KOPT-K1 (cell line): ENCODE measurements around the gene KBTBD12.

ENCODE experiments used
- H3K27ac ChIP-seq: fragments of 200-600 bp; sonication (generic); 2 replicates; pipeline ENCODE4 v1.5.1; 2016; ENCODE audit warnings: antibody characterized with exemption, mild to moderate bottlenecking, low read depth, low read length; ENCODE audit not compliant: poor library complexity, severe bottlenecking
- H3K36me3 ChIP-seq: fragments of 200-600 bp; sonication (generic); 2 replicates; pipeline ENCODE4 v1.5.1; 2017; ENCODE audit warnings: antibody characterized with exemption, mild to moderate bottlenecking, low read length, moderate library complexity; ENCODE audit not compliant: insufficient read depth
- H3K9me3 ChIP-seq: fragments of 200-600 bp; sonication (generic); 2 replicates; pipeline ENCODE4 v1.5.1; 2017; ENCODE audit warnings: antibody characterized with exemption, low read length, mild to moderate bottlenecking; ENCODE audit not compliant: insufficient read depth, poor library complexity, severe bottlenecking

Gene KBTBD12

DNA sequence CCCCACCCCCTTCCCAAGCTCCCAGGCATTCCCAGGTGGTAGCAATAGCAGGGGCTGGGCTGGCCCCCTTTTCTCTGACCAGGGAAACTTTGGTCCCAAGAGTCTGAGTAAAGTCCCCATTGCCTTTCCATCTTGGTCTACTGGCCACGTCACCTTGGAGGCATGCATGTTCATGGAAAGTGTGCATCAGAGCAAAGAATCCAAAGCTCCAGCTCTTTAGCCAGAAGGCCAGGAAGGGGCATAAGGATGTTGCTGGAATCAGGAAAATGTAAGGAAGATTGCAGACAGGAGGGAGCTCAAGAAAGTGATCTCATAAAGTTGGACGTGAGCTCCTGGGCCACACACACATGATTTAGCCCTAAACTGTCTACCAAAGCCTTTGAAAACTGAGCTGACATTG lies 63.6 kb downstream of the KBTBD12 start:
- no peaks in the 10 kb centered on the region for H3K9me3 ChIP-seq
- no peaks in the 10 kb centered on the region for H3K36me3 ChIP-seq
- H3K27ac ChIP-seq, result no peak overlapping the region

DNA sequence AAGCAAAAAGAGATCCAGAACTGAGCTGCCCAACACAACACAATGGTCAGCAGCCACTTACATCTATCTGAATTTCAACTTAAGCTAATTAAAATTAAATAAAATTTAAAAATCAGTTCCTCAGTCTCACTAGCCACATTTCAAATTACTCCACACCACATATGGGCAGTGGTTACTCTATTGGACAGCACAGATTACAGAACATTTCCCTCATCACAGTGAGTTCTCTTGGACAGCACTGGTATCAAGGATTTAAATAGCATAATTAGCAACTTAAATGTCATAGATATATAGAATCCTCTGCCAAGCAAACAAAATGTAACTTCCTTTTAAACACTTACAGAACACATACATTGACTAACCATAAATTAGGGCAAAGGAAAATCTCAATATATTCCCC lies 64.4 kb downstream of the KBTBD12 start:
- Histone ChIP-seq H3K9me3 (no peaks in the 10 kb centered on the region), H3K27ac (no peak overlapping the region), H3K36me3 (no peaks in the 10 kb centered on the region)

DNA sequence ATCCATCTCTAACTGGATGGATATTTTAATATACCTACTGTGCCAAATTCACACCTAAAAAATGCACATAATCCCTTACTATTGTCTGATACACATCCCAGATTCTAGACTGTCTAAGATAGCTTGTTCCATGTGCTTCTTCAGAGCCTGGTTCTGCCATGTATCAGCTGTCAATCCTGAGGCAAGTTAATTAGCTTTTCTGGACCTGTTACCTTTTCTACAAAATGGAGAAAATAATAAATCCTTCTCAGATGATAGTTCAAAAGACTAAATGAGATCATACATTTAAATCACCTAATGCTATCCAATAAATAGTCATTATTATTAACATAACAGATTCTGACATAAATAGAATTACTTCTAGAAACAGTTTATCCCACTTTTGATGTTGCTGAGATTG lies 66.1 kb downstream of the KBTBD12 start:
- no peaks in the 10 kb centered on the region for H3K36me3 ChIP-seq
- H3K27ac ChIP-seq, result no peak overlapping the region

DNA sequence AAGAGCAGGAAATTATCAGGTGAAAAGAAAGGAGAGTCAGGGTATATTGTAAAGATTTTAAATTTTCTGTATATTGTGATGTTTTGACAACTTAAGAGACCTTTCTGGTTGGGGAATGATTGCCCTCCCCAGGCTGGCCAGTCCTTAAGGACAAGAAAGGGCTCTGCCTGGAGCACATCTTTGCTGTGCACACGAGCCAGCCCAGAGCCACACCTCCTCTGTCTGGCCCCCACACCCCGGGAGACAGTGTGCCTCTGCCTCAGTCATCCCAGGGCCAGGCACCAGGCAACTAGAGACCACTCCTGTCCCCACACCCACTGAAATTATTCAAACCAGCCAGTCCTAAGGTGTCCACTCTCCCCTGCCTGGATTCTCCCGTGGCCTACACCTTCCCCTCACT lies 67.1 kb downstream of the KBTBD12 start:
- H3K27ac ChIP-seq, result no peak overlapping the region
- H3K9me3 ChIP-seq, result no peaks in the 10 kb centered on the region
- H3K36me3 ChIP-seq, result no peaks in the 10 kb centered on the region

More for the DNA sequence above, 66.1 kb downstream of the KBTBD12 start:
- H3K9me3 ChIP-seq, result no peaks in the 10 kb centered on the region

DNA sequence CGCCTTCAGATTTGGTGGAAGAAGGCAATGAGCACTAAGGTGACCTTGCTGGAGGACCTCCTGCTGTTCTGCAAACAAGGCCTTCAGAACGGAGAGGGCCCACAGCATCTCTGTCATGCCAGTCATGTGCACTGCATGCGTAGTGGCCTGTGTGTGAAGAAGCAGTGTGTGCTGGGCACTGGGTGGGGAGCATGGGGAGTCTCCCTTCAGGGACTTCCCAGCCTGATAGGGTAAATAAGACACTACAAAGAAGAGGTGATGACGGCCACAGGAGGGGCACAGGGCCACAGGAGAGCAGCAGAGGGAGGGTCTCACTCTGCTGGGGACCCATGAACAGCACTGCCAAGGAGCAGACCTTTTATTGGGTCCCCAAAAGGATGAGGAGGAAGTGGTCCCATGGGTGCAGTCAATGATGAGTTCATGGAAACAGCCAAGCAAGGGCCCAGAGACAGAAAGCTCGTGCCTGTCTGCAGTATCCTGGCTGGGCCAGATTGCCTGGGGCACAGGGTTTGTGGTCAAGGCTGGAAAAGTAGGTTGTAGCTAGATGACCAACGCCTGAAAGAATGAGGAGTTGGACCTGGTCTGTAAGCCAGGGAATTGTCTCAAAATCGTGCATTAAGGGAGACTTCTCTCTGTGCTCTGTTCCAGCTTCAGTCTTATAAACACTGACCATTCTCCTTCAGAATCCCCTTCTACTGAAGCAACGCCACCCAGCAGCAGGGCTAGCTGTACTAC lies 69.4 kb downstream of the KBTBD12 start:
- no peaks in the 10 kb centered on the region for H3K9me3 ChIP-seq

DNA sequence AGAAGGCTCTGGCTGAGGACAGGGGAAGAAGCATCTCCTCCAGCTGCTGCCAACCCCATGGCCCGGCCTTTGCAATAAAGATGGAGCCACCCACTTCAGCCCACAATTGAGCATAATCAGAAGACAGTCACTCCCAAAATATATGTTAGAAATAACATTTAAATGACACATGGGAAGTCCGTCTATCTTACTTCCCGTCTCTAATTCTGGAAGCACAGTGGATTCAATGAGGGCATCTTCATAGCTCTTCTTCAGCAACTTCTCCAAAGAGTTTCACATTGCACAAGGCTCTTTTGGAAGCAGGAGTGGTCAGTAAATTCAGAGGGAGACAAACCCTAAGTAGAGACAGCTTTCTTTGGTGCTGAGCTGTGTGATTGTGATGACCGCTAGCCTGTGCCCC lies 70.2 kb downstream of the KBTBD12 start:
- Histone ChIP-seq H3K27ac (no peak overlapping the region), H3K36me3 (no peaks in the 10 kb centered on the region), H3K9me3 (no peaks in the 10 kb centered on the region)

More for the DNA sequence above, 69.4 kb downstream of the KBTBD12 start:
- no peak overlapping the region for H3K27ac ChIP-seq
- no peaks in the 10 kb centered on the region for H3K36me3 ChIP-seq

DNA sequence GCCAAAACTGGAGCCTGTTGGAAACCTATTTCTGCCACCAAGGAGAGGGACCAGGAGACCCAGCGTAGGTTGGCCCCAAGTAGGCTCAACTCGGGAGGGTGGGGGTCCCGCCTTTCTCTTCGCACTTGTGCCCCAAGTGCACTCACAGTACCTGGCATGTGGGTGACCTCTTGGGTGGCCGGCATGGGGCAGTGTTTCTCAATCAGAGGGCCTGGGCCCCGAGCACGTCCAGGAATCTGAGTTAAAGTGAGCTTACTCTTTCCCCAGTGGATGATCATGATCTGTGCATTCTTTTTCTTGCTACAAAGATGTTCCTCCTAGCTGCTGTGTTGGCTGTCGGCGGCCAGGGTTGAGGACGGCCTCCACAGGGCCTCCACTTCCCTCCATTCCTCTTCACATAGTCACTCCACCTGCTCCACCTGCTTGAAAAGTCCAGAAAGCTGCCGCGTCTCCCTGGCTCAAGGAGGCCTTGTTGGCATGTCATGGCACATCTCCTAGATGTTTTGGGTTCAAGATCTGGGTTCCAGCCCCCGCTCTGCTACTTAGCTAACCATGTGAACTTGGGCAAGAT lies 70.7 kb downstream of the KBTBD12 start:
- Histone ChIP-seq H3K9me3 (no peaks in the 10 kb centered on the region), H3K27ac (no peak overlapping the region), H3K36me3 (no peaks in the 10 kb centered on the region)

DNA sequence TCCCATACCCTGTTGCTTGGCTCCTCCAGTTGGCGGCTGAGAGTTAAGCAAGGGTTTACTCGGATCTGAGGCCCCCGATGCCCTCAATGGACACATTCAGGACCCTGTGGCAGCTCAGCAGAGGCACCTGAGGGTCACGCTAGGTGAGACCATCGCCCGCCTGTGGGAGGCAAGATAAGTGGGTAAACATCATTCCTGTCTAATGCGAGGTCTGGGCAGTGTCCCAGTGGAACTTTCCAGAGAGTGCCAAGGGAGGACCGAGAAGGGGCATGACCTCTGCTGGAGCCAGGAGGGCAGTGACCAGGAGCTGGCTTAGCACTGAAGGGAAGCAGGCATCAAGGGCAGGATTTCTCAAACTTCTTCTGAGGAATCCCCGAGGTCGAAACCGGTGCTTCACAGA lies 71.8 kb downstream of the KBTBD12 start:
- Histone ChIP-seq H3K36me3 (no peaks in the 10 kb centered on the region), H3K9me3 (no peaks in the 10 kb centered on the region), H3K27ac (no peak overlapping the region)

DNA sequence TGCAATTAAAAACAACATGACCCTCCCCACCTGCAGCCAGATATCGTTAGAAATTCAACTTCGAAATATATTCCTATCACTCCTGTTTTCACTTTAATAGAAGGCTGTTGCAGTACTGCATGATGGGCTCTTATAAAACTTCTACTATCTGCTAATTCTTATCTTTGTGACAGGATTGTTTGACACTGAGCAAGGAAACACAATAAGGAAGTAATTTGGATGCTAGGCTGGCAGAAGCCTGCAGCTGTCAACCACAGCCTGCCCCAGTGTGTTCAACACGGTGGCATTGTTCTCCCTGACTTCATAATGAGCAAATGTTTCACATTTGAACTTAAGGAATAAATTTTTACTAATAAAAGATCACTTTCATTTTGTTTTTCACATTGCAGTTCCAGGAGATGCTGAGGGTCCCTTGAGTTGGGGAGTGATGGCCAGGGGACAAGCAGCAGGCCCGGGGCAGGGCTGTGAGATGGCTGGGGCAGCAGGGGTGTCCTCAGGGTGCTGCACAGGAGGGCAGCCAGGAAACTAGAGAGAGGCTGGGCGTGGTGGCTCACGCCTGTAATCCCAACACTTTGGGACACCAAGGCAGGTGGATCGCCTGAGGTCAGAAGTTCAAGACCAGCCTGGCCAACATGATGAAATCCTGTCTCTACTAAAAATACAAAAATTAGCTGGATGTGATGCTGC lies 72.4 kb downstream of the KBTBD12 start:
- Histone ChIP-seq H3K36me3 (no peaks in the 10 kb centered on the region), H3K9me3 (no peaks in the 10 kb centered on the region), H3K27ac (no peak overlapping the region)

DNA sequence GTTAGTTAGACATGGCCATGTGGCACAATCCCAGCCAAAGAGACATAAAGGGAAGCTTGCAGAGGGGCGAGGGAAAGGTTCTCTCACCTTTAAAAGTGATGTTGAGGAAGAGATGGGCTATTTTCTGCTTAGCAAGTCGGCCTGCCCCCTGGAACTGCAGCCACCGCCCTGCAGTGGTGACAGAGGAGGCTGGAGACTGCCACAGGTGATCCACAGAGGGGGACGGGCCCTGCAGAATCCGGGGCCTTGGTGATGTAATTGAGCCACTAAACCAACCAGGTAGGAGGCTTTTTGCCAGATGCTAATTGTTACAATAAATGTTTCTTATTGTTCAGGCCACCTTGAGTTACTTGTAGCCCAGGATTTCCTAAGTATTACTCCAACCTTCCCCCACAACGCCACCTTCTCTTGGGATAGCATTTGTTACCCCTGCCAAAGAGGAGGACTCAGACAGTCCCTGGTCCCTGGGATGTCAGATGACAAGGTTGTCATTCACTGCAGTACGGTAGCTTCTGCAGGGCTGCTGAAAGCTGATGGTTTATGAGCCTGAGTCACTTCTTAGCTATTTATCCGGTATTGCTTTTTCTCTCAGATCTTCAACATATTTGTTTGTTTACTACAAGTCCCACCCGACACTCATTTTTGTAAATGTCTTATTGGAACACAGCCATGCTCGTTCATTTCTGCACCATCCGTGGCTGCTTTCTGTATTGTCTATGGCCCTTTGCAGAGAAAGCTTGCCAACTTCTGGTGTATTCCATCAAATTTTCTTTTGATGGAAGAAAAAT lies 73.9 kb downstream of the KBTBD12 start:
- Histone ChIP-seq H3K9me3 (no peaks in the 10 kb centered on the region), H3K27ac (no peak overlapping the region), H3K36me3 (no peaks in the 10 kb centered on the region)

DNA sequence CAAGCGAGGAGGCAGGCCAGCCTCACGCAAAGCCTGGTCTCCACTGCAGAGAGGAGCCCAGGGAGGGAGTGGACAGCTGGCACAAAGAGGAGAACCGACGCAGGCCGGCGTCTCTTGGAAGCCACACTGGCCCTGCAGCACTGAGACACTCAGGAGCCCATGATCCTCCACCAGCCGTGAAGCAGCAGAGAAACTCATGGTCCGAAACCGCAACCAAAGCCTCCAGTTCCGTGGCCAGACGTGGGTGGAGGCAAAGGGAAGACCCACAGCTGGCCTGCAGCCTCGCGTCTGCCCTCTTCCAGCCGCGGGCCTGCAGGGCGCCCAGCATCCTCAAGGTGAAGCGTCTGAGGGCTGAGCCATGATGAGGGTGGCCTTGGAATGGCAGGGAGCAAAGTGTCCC lies 75.0 kb downstream of the KBTBD12 start:
- Histone ChIP-seq H3K27ac (no peak overlapping the region), H3K9me3 (no peaks in the 10 kb centered on the region), H3K36me3 (no peaks in the 10 kb centered on the region)

DNA sequence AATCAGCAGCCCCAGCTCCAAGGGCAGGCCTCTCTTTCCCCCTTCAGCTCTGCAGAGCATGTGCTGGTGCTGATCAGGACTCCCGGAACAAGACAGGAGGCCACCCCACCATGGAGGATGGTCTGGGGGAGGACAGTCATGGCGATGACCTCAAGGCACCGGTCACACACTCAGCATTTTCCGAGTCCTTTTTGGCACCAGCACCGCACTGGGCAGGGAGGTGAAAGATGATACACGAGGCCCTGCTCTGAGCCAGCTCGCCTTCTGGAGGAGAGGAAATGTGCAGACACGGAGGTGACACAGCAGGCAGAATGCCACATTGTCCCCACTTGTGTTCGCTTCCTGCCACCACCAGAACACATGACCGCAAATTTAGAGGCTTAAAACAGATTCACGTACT lies 75.4 kb downstream of the KBTBD12 start:
- no peak overlapping the region for H3K27ac ChIP-seq
- H3K36me3 ChIP-seq, result no peaks in the 10 kb centered on the region
- no peaks in the 10 kb centered on the region for H3K9me3 ChIP-seq

DNA sequence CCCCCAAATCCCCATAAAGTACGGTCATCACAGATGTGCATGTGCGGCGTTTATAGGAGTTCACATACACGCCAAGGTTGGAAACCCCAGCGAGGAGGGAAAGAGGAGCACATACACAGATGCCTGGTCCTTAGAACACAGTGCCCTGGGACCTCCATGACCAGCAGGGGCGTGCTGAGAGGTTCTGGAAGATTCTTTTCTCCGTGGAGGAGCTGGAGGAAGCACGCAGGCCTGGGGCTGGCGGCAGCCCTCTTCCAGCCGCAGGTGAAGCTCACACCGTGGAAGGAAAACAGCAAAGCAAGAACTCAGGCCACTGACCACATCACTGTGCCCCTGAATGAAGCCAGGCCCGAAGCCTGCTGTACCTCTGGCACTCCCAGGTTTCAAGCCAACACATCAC lies 76.2 kb downstream of the KBTBD12 start:
- Histone ChIP-seq H3K36me3 (no peaks in the 10 kb centered on the region), H3K27ac (no peak overlapping the region), H3K9me3 (no peaks in the 10 kb centered on the region)

DNA sequence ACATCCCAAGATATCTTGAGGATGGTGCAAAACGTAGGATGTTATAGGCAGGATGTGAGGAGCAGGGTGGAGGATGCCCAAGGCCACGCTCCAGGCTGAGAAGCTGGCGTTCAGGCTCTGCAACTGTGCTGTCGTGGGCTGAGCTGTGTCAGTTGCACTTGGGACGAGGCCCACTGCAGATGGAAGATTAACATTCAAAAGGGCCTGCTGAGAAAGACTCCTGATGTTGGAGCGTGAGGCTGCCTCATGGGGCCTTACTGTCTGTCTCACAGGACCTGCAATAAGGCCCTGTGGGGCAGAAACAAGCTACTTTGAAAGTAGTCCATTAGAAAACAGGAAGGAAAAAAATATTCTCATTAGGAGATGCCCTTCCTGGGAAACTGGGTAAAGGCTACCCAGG lies 76.6 kb downstream of the KBTBD12 start:
- Histone ChIP-seq H3K27ac (no peak overlapping the region), H3K36me3 (no peaks in the 10 kb centered on the region), H3K9me3 (no peaks in the 10 kb centered on the region)

DNA sequence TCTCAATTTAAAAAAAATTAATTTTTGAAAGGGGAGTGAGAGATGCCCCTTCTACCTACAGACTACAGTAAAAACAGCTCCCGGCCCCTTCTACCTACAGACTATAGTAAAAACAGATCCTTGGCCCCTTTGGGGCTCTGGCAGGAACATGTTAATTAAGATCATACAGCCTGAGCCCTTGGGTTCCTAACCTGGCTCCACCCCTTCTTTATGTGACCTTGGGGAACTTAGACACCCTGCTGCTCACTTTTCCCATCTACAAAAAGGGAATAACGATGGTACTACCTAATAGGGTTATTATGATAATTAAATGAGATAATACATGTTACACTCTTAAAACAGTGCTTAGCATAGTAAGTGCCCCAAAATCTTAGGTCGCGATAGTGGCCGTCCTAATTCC lies 77.1 kb downstream of the KBTBD12 start:
- Histone ChIP-seq H3K36me3 (no peaks in the 10 kb centered on the region), H3K9me3 (no peaks in the 10 kb centered on the region), H3K27ac (no peak overlapping the region)
